ENCODE measurements around the gene PPP1R12B. TPM values are rescaled to one million over a fixed set of nuclear protein-coding genes. Genes with fewer than 3 reads are reported as not detected.
"Not testable (repeated sequence)": the region's sequence is repeated elsewhere in the genome, so short reads cannot be mapped to it uniquely, and the experiment has no call there.

PPP1R12B gene
- polyA plus RNA-seq, 1 donor (not counting 4 experiments of a cell fraction or from before 2014, with no cell fraction given): 6.9 TPM

- peak overlapping the region; percentile 59 for H3K27ac ChIP-seq (ENCODE audit: control insufficient read depth, insufficient read depth, low read length)
- dilution Hi-C loops (cut with MboI; ENCODE audit: extremely low pct_ligation_motif_present, low sequenced_read_pairs): no loop called here
- H3K27me3 ChIP-seq (ENCODE audit: control insufficient read depth, extremely low read depth, insufficient read depth, low read length): no peaks in the 10 kb centered on the region
- H3K9me3 ChIP-seq (ENCODE audit: control insufficient read depth, low read depth, low read length): no peaks in the 10 kb centered on the region
- peaks cover 28% of the 10 kb centered on the region for H3K4me1 ChIP-seq (ENCODE audit: control insufficient read depth, extremely low read depth, insufficient read depth, low read length)
- H3K9ac ChIP-seq (ENCODE audit: control insufficient read depth, extremely low read depth, insufficient read depth, low read length): no peak overlapping the region
- H3K4me3 ChIP-seq (ENCODE audit: control insufficient read depth in 2 of 3, extremely low read depth in 1 of 3, insufficient read depth in 2 of 3, low read depth in 1 of 3, low read length in 3 of 3): peak overlapping the region; percentile 23 to 67 (median 59)
- no peaks in the 10 kb centered on the region for H3K9me1 ChIP-seq (ENCODE audit: control insufficient read depth, extremely low read depth, insufficient read depth, low read length)
- no peaks in the 10 kb centered on the region for H4K20me1 ChIP-seq (ENCODE audit: control insufficient read depth, extremely low read depth, insufficient read depth, low read length)
- TF ChIP-seq EZH2 (IDR thresholded peaks at IDR 0.05; ENCODE audit: low read length) (no peak), CTCF (optimal IDR thresholded peaks at IDR 0.05 in 1 of 3, IDR thresholded peaks at IDR 0.05 in 1 of 3, conservative IDR thresholded peaks at IDR 0.05 in 1 of 3; ENCODE audit: extremely low read depth in 1 of 3, insufficient read depth in 2 of 3, low read length in 3 of 3) (no peak)
- DNase-seq (ENCODE audit: low read depth, low spot score) (no peak), FAIRE-seq (no peak)
- H3K79me2 ChIP-seq (ENCODE audit: control insufficient read depth, insufficient read depth, low read length): no peaks in the 10 kb centered on the region
- H3K4me2 ChIP-seq (ENCODE audit: control insufficient read depth, extremely low read depth, insufficient read depth, low read depth, low read length): peak overlapping the region; percentile 98
- no peaks in the 10 kb centered on the region for H3K36me3 ChIP-seq (ENCODE audit: control insufficient read depth in 2 of 2, extremely low read depth in 1 of 2, insufficient read depth in 2 of 2, low read length in 2 of 2)
- no peak overlapping the region for H2AFZ ChIP-seq (ENCODE audit: control insufficient read depth, low read length)
Observed at GRCh38 chr1:202540014-202540413, 191.5 kb downstream of the PPP1R12B start.

- H3K27me3 ChIP-seq (ENCODE audit: control insufficient read depth, extremely low read depth, insufficient read depth, low read length): no peaks in the 10 kb centered on the region
- no peak overlapping the region for H3K4me3 ChIP-seq (ENCODE audit: control insufficient read depth in 2 of 3, extremely low read depth in 1 of 3, insufficient read depth in 2 of 3, low read depth in 1 of 3, low read length in 3 of 3)
- no peak for FAIRE-seq
- TF ChIP-seq CTCF (optimal IDR thresholded peaks at IDR 0.05 in 1 of 3, IDR thresholded peaks at IDR 0.05 in 1 of 3, conservative IDR thresholded peaks at IDR 0.05 in 1 of 3; ENCODE audit: extremely low read depth in 1 of 3, insufficient read depth in 2 of 3, low read length in 3 of 3) (no peak), EZH2 (IDR thresholded peaks at IDR 0.05; ENCODE audit: low read length) (no peak)
- no peaks in the 10 kb centered on the region for H4K20me1 ChIP-seq (ENCODE audit: control insufficient read depth, extremely low read depth, insufficient read depth, low read length)
- peaks cover 28% of the 10 kb centered on the region for H3K4me1 ChIP-seq (ENCODE audit: control insufficient read depth, extremely low read depth, insufficient read depth, low read length)
- H3K9ac ChIP-seq (ENCODE audit: control insufficient read depth, extremely low read depth, insufficient read depth, low read length): no peak overlapping the region
- H3K9me1 ChIP-seq (ENCODE audit: control insufficient read depth, extremely low read depth, insufficient read depth, low read length): no peaks in the 10 kb centered on the region
- dilution Hi-C loops (cut with MboI; ENCODE audit: extremely low pct_ligation_motif_present, low sequenced_read_pairs): no loop called here
- peak overlapping the region; percentile 98 for H3K4me2 ChIP-seq (ENCODE audit: control insufficient read depth, extremely low read depth, insufficient read depth, low read depth, low read length)
- H2AFZ ChIP-seq (ENCODE audit: control insufficient read depth, low read length): no peak overlapping the region
- no peaks in the 10 kb centered on the region for H3K36me3 ChIP-seq (ENCODE audit: control insufficient read depth in 2 of 2, extremely low read depth in 1 of 2, insufficient read depth in 2 of 2, low read length in 2 of 2)
- no peak overlapping the region for H3K27ac ChIP-seq (ENCODE audit: control insufficient read depth, insufficient read depth, low read length)
- no peaks in the 10 kb centered on the region for H3K79me2 ChIP-seq (ENCODE audit: control insufficient read depth, insufficient read depth, low read length)
- no peak for DNase-seq (ENCODE audit: low read depth, low spot score)
- H3K9me3 ChIP-seq (ENCODE audit: control insufficient read depth, low read depth, low read length): no peaks in the 10 kb centered on the region
Observed at GRCh38 chr1:202540448-202540847, 191.9 kb downstream of the PPP1R12B start.

- FAIRE-seq: peak; percentile 9
- H3K9me3 ChIP-seq (ENCODE audit: control insufficient read depth, low read depth, low read length); dilution Hi-C loops (cut with MboI; ENCODE audit: extremely low pct_ligation_motif_present, low sequenced_read_pairs); H3K36me3 ChIP-seq (ENCODE audit: control insufficient read depth in 2 of 2, extremely low read depth in 1 of 2, insufficient read depth in 2 of 2, low read length in 2 of 2); H4K20me1 ChIP-seq (ENCODE audit: control insufficient read depth, extremely low read depth, insufficient read depth, low read length); H3K4me3 ChIP-seq (ENCODE audit: control insufficient read depth in 2 of 3, extremely low read depth in 1 of 3, insufficient read depth in 2 of 3, low read depth in 1 of 3, low read length in 3 of 3); H3K9ac ChIP-seq (ENCODE audit: control insufficient read depth, extremely low read depth, insufficient read depth, low read length); H3K27ac ChIP-seq (ENCODE audit: control insufficient read depth, insufficient read depth, low read length); H3K79me2 ChIP-seq (ENCODE audit: control insufficient read depth, insufficient read depth, low read length); H2AFZ ChIP-seq (ENCODE audit: control insufficient read depth, low read length); H3K27me3 ChIP-seq (ENCODE audit: control insufficient read depth, extremely low read depth, insufficient read depth, low read length); DNase-seq (ENCODE audit: low read depth, low spot score); H3K9me1 ChIP-seq (ENCODE audit: control insufficient read depth, extremely low read depth, insufficient read depth, low read length): not testable (repeated sequence)
- H3K4me2 ChIP-seq (ENCODE audit: control insufficient read depth, extremely low read depth, insufficient read depth, low read depth, low read length): peak overlapping the region; percentile 98
- H3K4me1 ChIP-seq (ENCODE audit: control insufficient read depth, extremely low read depth, insufficient read depth, low read length): peaks cover 28% of the 10 kb centered on the region
Observed at GRCh38 chr1:202540858-202541257, 192.4 kb downstream of the PPP1R12B start.

GRCh38 chr1:202542415-202542814 lies 193.9 kb downstream of the PPP1R12B start:
- dilution Hi-C loops (cut with MboI; ENCODE audit: extremely low pct_ligation_motif_present, low sequenced_read_pairs); H3K9me1 ChIP-seq (ENCODE audit: control insufficient read depth, extremely low read depth, insufficient read depth, low read length); H3K9me3 ChIP-seq (ENCODE audit: control insufficient read depth, low read depth, low read length); FAIRE-seq; H3K36me3 ChIP-seq (ENCODE audit: control insufficient read depth in 2 of 2, extremely low read depth in 1 of 2, insufficient read depth in 2 of 2, low read length in 2 of 2); H3K27ac ChIP-seq (ENCODE audit: control insufficient read depth, insufficient read depth, low read length); H3K79me2 ChIP-seq (ENCODE audit: control insufficient read depth, insufficient read depth, low read length); H3K4me3 ChIP-seq (ENCODE audit: control insufficient read depth in 2 of 3, extremely low read depth in 1 of 3, insufficient read depth in 2 of 3, low read depth in 1 of 3, low read length in 3 of 3); H3K4me2 ChIP-seq (ENCODE audit: control insufficient read depth, extremely low read depth, insufficient read depth, low read depth, low read length); H4K20me1 ChIP-seq (ENCODE audit: control insufficient read depth, extremely low read depth, insufficient read depth, low read length); H3K9ac ChIP-seq (ENCODE audit: control insufficient read depth, extremely low read depth, insufficient read depth, low read length); H3K27me3 ChIP-seq (ENCODE audit: control insufficient read depth, extremely low read depth, insufficient read depth, low read length); DNase-seq (ENCODE audit: low read depth, low spot score); H2AFZ ChIP-seq (ENCODE audit: control insufficient read depth, low read length): not testable (repeated sequence)
- peaks cover 28% of the 10 kb centered on the region for H3K4me1 ChIP-seq (ENCODE audit: control insufficient read depth, extremely low read depth, insufficient read depth, low read length)

Data from keratinocyte (primary cell).